Measurements from ENCODE around the gene GLDN. TPM values are rescaled to one million over a fixed set of nuclear protein-coding genes. Genes with fewer than 3 reads are reported as not detected.

Gene GLDN
- total and polyA plus RNA-seq, 11 donors = 1.1 to 15.3 (median 10.3) TPM

- Histone ChIP-seq H3K9me3 (no peaks in the 10 kb centered on the region), H3K4me3 (no peak overlapping the region), H3K4me1 (peaks cover 0 to 39% (median 15%) of the 10 kb centered on the region in 12 donors), H3K36me3 (no peaks in the 10 kb centered on the region), H3K27ac (no peak overlapping the region), H3K27me3 (no peaks in the 10 kb centered on the region)
- TF ChIP-seq POLR2A (IDR thresholded peaks at IDR 0.05) = no peak
- TF ChIP-seq CTCF (IDR thresholded peaks at IDR 0.05) = no peak
- ATAC-seq = no peak
- 59 to 78% (median 69%) methylated on average over 2 of the region's 2 CpGs for WGBS, 4 donors
- DNase-seq = no peak
- intact Hi-C loops (cut with DNase I) = no loop called here
These were observed 12.5 kb downstream of the GLDN start for GRCh38 chr15:51353976-51354375.

- Histone ChIP-seq H3K27me3 (no peaks in the 10 kb centered on the region), H3K4me3 (no peak overlapping the region), H3K4me1 (peaks cover 0 to 28% (median 5%) of the 10 kb centered on the region in 12 donors), H3K36me3 (no peaks in the 10 kb centered on the region), H3K9me3 (no peaks in the 10 kb centered on the region), H3K27ac (no peak overlapping the region)
- ATAC-seq (no peak), DNase-seq (no peak)
- TF ChIP-seq CTCF (IDR thresholded peaks at IDR 0.05) = no peak
- no peak for TF ChIP-seq POLR2A (IDR thresholded peaks at IDR 0.05)
- intact Hi-C loops (cut with DNase I) = no loop called here
- 81 to 100% (median 96%) methylated on average over 1 of the region's 1 CpG for WGBS, 4 donors
These were observed 13.6 kb downstream of the GLDN start for GRCh38 chr15:51355096-51355495.

GRCh38 chr15:51356147-51356546 lies 14.7 kb downstream of the GLDN start:
- Histone ChIP-seq H3K4me3 (no peak overlapping the region), H3K36me3 (no peaks in the 10 kb centered on the region), H3K27ac (no peak overlapping the region), H3K27me3 (no peaks in the 10 kb centered on the region), H3K9me3 (no peaks in the 10 kb centered on the region), H3K4me1 (peaks cover 0 to 28% (median 4%) of the 10 kb centered on the region in 12 donors)
- intact Hi-C loops (cut with DNase I) = no loop called here
- 85 to 99% (median 98%) methylated on average over 5 of the region's 5 CpGs for WGBS, 4 donors
- TF ChIP-seq POLR2A (IDR thresholded peaks at IDR 0.05) = no peak
- no peak for TF ChIP-seq CTCF (IDR thresholded peaks at IDR 0.05)
- DNase-seq (no peak), ATAC-seq (no peak)

- H3K4me3 ChIP-seq = no peak overlapping the region
- intact Hi-C loops (cut with DNase I) = no loop called here
- no peaks in the 10 kb centered on the region for H3K36me3 ChIP-seq
- WGBS, 4 donors = 91 to 96% (median 95%) methylated on average over 6 of the region's 6 CpGs
- no peak overlapping the region for H3K27ac ChIP-seq
- TF ChIP-seq CTCF (IDR thresholded peaks at IDR 0.05) = no peak
- no peak for TF ChIP-seq POLR2A (IDR thresholded peaks at IDR 0.05)
- no peaks in the 10 kb centered on the region for H3K9me3 ChIP-seq
- peaks cover 0 to 20% (median 2%) of the 10 kb centered on the region in 12 donors for H3K4me1 ChIP-seq
- DNase-seq (no peak), ATAC-seq (no peak)
- no peaks in the 10 kb centered on the region for H3K27me3 ChIP-seq
These were observed 15.5 kb downstream of the GLDN start for GRCh38 chr15:51356983-51357382.
